Calu3 (cell line): Measurements from ENCODE around the gene AHCYL1. TPM values are rescaled to one million over a fixed set of nuclear protein-coding genes. Genes with fewer than 3 reads are reported as not detected.

Source experiments
- BruUV-seq: library from RNA; stranded (reverse); fragments of 400-500 nt; replicated peaks from 2 replicates; lab custom pipeline; 2021; lab: Mats Ljungman, UMichigan
- CTCF ChIA-PET: fragments of 300-600 bp; sonication (Branson Sonifier 250); formaldehyde crosslinking; loops from one replicate; lab custom pipeline; 2022; ENCODE audit warnings: antibody characterized with exemption; lab: Charles Lee
- DNase-seq: peaks from one replicate; pipeline ENCODE4 v3.0.0; 2022
- H3K27ac Mint-ChIP-seq: one replicate; pipeline ENCODE4 v1.8.0; 2022; ENCODE audit warnings: mixed read lengths; ENCODE audit not compliant: unreplicated experiment
- H3K27me3 Mint-ChIP-seq: one replicate; pipeline ENCODE4 v1.8.0; 2022; ENCODE audit warnings: mixed read lengths; ENCODE audit not compliant: unreplicated experiment
- H3K36me3 Mint-ChIP-seq: one replicate; pipeline ENCODE4 v1.8.0; 2022; ENCODE audit warnings: mild to moderate bottlenecking, moderate library complexity, mixed read lengths; ENCODE audit not compliant: insufficient read depth, unreplicated experiment
- H3K4me1 Mint-ChIP-seq: one replicate; pipeline ENCODE4 v1.8.0; 2022; ENCODE audit warnings: mild to moderate bottlenecking, low read depth, mixed read lengths; ENCODE audit not compliant: unreplicated experiment
- H3K4me3 Mint-ChIP-seq: one replicate; pipeline ENCODE4 v1.8.0; 2022; ENCODE audit warnings: mild to moderate bottlenecking, low read depth, moderate library complexity, mixed read lengths; ENCODE audit not compliant: unreplicated experiment
- H3K9me3 Mint-ChIP-seq: one replicate; pipeline ENCODE4 v1.8.0; 2022; ENCODE audit warnings: low read depth, mixed read lengths; ENCODE audit not compliant: unreplicated experiment
- intact Hi-C: fragments of 100-400 bp; cut with micrococcal nuclease; formaldehyde crosslinking; loops from one replicate; pipeline ENCODE4 v1.10.0; 2022; ENCODE audit not compliant: unreplicated experiment
- total RNA-seq: library from RNA; stranded (reverse); gene quantifications from 2 replicates; pipeline ENCODE4 v1.2.3, GENCODE V29; 2022
- TF ChIP-seq, protein P1 (sequence below): fragments of 200-600 bp; IDR thresholded peaks from one replicate; pipeline ENCODE4 v1.8.0; 2022; ENCODE audit warnings: antibody characterized with exemption; ENCODE audit not compliant: unreplicated experiment

AHCYL1 gene
- total RNA-seq, 1 experiment from 2014 or later: 56.5 TPM

DNA sequence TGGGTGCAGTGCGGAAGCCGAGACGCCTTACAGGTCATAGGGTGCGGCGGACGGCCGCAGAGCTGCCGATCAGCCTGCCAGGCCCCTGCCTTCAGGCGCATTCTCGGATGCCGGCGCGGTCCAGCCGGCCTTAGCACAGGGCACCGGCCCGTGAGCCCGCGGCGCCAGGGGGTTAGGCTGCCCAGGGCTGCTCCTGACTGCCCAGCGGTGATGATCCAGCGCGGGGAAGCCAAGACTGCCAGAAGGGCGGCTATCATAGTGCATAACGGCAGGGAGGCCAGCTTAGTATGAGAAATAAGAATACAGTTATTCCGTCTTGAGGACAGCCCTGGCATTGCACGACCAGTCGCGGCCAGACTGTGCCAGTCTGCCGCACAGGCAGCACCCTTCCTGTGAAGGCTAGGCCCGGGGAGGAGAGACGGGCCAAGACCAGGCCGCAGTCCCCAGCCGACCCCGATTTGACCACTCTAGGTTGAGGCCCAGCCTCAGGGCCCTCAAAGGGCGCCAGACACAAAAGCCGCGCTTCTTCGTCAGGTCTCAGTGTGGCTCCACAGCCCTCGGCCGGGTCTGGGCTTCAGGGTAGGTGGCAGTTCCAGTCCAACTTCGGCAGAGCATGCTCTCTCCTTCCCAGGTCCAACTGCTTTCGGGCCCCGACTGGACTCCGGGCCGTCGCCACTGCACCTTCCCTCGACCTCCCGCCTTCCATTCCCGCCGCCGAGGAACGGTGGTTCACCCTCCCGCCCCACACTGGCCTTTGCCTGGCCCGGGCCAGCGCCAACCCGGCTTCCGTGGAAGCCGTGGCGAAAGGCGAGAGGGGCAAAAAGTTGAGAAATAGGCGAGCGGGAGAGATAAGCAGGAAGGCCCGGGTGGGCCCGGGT lies 85.1 kb downstream of the AHCYL1 start:
- H3K9me3 Mint-ChIP-seq: no peaks in the 10 kb centered on the region
- H3K4me1 Mint-ChIP-seq: no peaks in the 10 kb centered on the region
- H3K36me3 Mint-ChIP-seq: no peaks in the 10 kb centered on the region
- TF ChIP-seq, protein P1, sequence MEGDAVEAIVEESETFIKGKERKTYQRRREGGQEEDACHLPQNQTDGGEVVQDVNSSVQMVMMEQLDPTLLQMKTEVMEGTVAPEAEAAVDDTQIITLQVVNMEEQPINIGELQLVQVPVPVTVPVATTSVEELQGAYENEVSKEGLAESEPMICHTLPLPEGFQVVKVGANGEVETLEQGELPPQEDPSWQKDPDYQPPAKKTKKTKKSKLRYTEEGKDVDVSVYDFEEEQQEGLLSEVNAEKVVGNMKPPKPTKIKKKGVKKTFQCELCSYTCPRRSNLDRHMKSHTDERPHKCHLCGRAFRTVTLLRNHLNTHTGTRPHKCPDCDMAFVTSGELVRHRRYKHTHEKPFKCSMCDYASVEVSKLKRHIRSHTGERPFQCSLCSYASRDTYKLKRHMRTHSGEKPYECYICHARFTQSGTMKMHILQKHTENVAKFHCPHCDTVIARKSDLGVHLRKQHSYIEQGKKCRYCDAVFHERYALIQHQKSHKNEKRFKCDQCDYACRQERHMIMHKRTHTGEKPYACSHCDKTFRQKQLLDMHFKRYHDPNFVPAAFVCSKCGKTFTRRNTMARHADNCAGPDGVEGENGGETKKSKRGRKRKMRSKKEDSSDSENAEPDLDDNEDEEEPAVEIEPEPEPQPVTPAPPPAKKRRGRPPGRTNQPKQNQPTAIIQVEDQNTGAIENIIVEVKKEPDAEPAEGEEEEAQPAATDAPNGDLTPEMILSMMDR: no peak
- intact Hi-C loops: no loop called here
- no TSS peak for BruUV-seq
- CTCF ChIA-PET: no interaction called here
- H3K4me3 Mint-ChIP-seq: no peak overlapping the region
- no peaks in the 10 kb centered on the region for H3K27me3 Mint-ChIP-seq
- DNase-seq: no peak
- H3K27ac Mint-ChIP-seq: no peak overlapping the region

DNA sequence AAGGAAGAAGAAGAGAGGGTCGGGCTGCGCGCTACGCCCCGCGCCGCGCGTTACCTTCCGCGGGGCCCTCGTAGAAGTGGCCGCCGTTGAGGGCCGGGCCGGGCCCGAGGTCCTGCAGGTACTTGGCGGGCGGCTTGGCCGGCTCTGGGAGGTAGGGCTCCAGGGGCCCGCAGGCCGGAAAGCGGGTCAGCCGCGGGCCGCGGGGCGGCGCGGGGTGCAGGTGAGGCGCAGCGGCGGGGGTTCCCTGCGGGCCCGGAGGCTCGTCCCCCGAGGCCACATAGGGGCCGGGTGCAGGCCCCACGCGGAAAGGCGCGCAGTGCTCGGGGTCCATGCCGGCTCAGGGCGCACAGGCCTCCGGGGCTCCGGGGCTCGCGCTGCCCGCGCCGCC lies 85.7 kb downstream of the AHCYL1 start:
- Mint-ChIP-seq H3K27ac (no peak overlapping the region), H3K36me3 (no peaks in the 10 kb centered on the region), H3K4me3 (no peak overlapping the region), H3K9me3 (no peaks in the 10 kb centered on the region), H3K27me3 (no peaks in the 10 kb centered on the region), H3K4me1 (no peaks in the 10 kb centered on the region)
- TF ChIP-seq, protein P1: no peak
- DNase-seq: no peak
- CTCF ChIA-PET: no interaction called here
- intact Hi-C loops: no loop called here
- BruUV-seq: no TSS peak

DNA sequence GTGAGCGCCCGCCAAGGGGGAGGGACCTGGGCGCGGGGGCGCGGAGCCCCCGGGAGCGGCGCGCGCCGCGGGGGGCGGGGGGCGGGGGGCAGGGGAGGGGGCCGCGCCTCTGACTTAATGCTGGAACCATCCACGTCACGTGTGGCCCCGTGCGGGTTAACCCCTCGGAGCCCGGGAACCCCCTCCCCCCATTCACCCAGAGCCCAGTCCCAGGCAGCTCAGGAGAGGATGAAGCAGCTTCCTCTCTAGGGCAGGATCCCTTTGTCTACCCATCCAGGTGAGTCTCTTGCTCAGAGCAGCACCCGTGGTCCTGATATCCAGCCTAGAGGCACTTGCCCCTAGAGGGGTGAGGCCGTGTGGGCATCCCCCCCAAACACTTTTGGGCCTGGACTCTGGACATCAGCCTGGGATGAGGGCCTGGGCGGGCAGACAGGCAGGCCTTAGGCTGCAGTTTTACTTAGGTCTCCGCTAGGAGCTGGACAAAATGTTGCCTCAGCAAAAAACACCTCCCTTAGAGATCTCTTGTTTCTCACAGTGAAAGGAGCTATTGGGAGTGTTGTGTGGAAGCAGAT lies 86.2 kb downstream of the AHCYL1 start, which contains the start of gene ALX3:
ALX3 (minus strand) TSS at position 2 of the 572 bp plus-strand sequence. CDS start 60 bp downstream, outside the sequence.
- CTCF ChIA-PET: no interaction called here

More for the DNA sequence above, 86.2 kb downstream of the AHCYL1 start, which contains the start of gene ALX3:
- H3K27ac Mint-ChIP-seq: no peak within 1 kb of the TSS
- intact Hi-C loops: no loop called here
- H3K9me3 Mint-ChIP-seq: no peaks in the 10 kb centered on the region
- no peak within 1 kb of the TSS for H3K4me3 Mint-ChIP-seq
- H3K27me3 Mint-ChIP-seq: no peaks in the 10 kb centered on the region
- no TSS peak for BruUV-seq
- H3K4me1 Mint-ChIP-seq: no peaks in the 10 kb centered on the region
- TF ChIP-seq, protein P1: no peak
- H3K36me3 Mint-ChIP-seq: no peaks in the 10 kb centered on the region
- no peak for DNase-seq

Other genes with a start within 250 kb of the AHCYL1 start
- 67.9 and 73.7 TPM in 2 replicates for gene GSTM3, start 243.7 kb upstream of the AHCYL1 start, total RNA-seq
- gene EPS8L3, start 220.8 kb upstream of the AHCYL1 start, total RNA-seq: 46.6 and 68.6 TPM in 2 replicates
- 10.8 and 11.1 TPM in 2 replicates for gene CSF1, start 73.9 kb upstream of the AHCYL1 start, total RNA-seq
- gene STRIP1, start 49.9 kb downstream of the AHCYL1 start, total RNA-seq: 27.5 and 28.4 TPM in 2 replicates
- gene ALX3, start 85.9 kb downstream of the AHCYL1 start, total RNA-seq: not detected in 2 replicates
- not detected in 2 replicates for gene UBL4B, start 127.7 kb downstream of the AHCYL1 start, total RNA-seq
- 0.20 and 0.24 TPM in 2 replicates for gene SLC6A17, start 165.7 kb downstream of the AHCYL1 start, total RNA-seq
- gene KCNC4, start 225.5 kb downstream of the AHCYL1 start, total RNA-seq: 16.0 and 24.3 TPM in 2 replicates